Measurements from ENCODE around the gene ARHGEF26. TPM values are rescaled to one million over a fixed set of nuclear protein-coding genes. Genes with fewer than 3 reads are reported as not detected.

Gene ARHGEF26
- total RNA-seq, 1 experiment from 2014 or later: 7.2 TPM

DNA sequence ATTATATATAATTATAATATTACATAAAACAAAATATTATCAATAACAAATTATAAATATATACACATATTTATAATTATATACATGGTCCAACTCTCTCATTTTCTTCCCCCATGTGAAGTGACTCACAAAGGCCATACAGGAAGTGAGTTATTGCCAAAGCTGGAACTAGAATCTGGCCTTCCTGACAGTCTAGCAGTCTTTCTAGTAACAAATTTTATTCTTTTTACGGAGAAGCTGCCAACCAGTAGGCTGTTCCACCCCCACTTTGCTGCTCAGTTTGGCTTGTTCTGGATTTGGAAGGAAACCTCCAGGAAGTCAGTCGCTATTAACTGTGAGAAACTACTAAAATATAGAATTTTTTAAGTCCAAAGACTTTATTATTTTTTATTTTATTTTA is 123.5 kb downstream of the ARHGEF26 start:
- ATAC-seq: no peak
- intact Hi-C loops (cut with micrococcal nuclease): no loop called here

More for the DNA sequence above, 123.5 kb downstream of the ARHGEF26 start:
- DNase-seq (ENCODE audit: low read depth, low spot score): no peak
- POLR2A ChIA-PET: no interaction called here
- Histone ChIP-seq H2AFZ (ENCODE audit: low read depth, low read length, poor library complexity, severe bottlenecking) (no peak overlapping the region), H3K79me2 (ENCODE audit: insufficient read depth, low read length) (no peaks in the 10 kb centered on the region), H3K36me3 (ENCODE audit: control insufficient read depth in 1 of 2, insufficient read depth in 2 of 2, low read length in 2 of 2) (0 out of 4 replicates have a peak, but pooled peaks cover 0 to 3% of the 10 kb centered on the region in 2 experiments), H4K20me1 (ENCODE audit: insufficient read depth) (no peaks in the 10 kb centered on the region), H3K9ac (ENCODE audit: low read length) (no peak overlapping the region), H3K27ac (ENCODE audit: low read depth, low read length) (no peak overlapping the region), H3K4me1 (ENCODE audit: control insufficient read depth in 1 of 2, insufficient read depth in 2 of 2, low read length in 2 of 2) (peaks cover 0 to 15% of the 10 kb centered on the region in 2 experiments; a peak in 2 of 4 replicates), H3K4me2 (ENCODE audit: low read length) (no peak overlapping the region), H3K9me3 (ENCODE audit: control insufficient read depth in 1 of 2, insufficient read depth in 1 of 2, low read depth in 1 of 2, low read length in 2 of 2) (no peaks in the 10 kb centered on the region), H3K27me3 (ENCODE audit: insufficient read depth, low read length) (no peaks in the 10 kb centered on the region), H3K9me2 (ENCODE audit: insufficient read depth) (no peaks in the 10 kb centered on the region), H3K4me3 (replicated peaks in 1 of 2; ENCODE audit: low read depth in 1 of 2, low read length in 2 of 2) (no peak overlapping the region)
- no peak for TF ChIP-seq ELF1 (IDR thresholded peaks at IDR 0.05; ENCODE audit: borderline replicate concordance, low read depth)
- no peak for TF ChIP-seq FOSL1 (IDR thresholded peaks at IDR 0.05; ENCODE audit: low read depth)
- TF ChIP-seq ZNF274 (IDR thresholded peaks at IDR 0.05; ENCODE audit: low read depth, low read length): no peak
- no peak for TF ChIP-seq YY1 (IDR thresholded peaks at IDR 0.05; ENCODE audit: extremely low read depth, insufficient replicate concordance, low read depth, low read length)
- no peak for TF ChIP-seq EZH2 (IDR thresholded peaks at IDR 0.05)
- TF ChIP-seq, protein P1, sequence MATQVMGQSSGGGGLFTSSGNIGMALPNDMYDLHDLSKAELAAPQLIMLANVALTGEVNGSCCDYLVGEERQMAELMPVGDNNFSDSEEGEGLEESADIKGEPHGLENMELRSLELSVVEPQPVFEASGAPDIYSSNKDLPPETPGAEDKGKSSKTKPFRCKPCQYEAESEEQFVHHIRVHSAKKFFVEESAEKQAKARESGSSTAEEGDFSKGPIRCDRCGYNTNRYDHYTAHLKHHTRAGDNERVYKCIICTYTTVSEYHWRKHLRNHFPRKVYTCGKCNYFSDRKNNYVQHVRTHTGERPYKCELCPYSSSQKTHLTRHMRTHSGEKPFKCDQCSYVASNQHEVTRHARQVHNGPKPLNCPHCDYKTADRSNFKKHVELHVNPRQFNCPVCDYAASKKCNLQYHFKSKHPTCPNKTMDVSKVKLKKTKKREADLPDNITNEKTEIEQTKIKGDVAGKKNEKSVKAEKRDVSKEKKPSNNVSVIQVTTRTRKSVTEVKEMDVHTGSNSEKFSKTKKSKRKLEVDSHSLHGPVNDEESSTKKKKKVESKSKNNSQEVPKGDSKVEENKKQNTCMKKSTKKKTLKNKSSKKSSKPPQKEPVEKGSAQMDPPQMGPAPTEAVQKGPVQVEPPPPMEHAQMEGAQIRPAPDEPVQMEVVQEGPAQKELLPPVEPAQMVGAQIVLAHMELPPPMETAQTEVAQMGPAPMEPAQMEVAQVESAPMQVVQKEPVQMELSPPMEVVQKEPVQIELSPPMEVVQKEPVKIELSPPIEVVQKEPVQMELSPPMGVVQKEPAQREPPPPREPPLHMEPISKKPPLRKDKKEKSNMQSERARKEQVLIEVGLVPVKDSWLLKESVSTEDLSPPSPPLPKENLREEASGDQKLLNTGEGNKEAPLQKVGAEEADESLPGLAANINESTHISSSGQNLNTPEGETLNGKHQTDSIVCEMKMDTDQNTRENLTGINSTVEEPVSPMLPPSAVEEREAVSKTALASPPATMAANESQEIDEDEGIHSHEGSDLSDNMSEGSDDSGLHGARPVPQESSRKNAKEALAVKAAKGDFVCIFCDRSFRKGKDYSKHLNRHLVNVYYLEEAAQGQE (IDR thresholded peaks at IDR 0.05; ENCODE audit: low read depth): no peak
- TF ChIP-seq JUND (IDR thresholded peaks at IDR 0.05): no peak
- TF ChIP-seq POLR2AphosphoS5 (IDR thresholded peaks at IDR 0.05; ENCODE audit: low read depth, low read length): no peak
- TF ChIP-seq, protein P2, sequence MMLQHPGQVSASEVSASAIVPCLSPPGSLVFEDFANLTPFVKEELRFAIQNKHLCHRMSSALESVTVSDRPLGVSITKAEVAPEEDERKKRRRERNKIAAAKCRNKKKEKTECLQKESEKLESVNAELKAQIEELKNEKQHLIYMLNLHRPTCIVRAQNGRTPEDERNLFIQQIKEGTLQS (IDR thresholded peaks at IDR 0.05): no peak
- TF ChIP-seq TCF7L2 (IDR thresholded peaks at IDR 0.05; ENCODE audit: borderline replicate concordance, extremely low read depth, insufficient read depth, insufficient read length): no peak
- no peak for TF ChIP-seq CBX3 (IDR thresholded peaks at IDR 0.05; ENCODE audit: low read depth)
- no peak for TF ChIP-seq SP1 (IDR thresholded peaks at IDR 0.05; ENCODE audit: low read depth)
- no TSS peak for BruUV-seq (replicated peaks)
- CTCF ChIA-PET: interaction anchor here (1.4 kb wide), 1 partner anchor 9 kb away, joined by 3 read pairs; no protein-coding TSS in a partner anchor
- RAD21 ChIA-PET (ENCODE audit: low non-redundant PET in 1 of 2, low total read pairs in 2 of 2, uncharacterized antibody in 2 of 2, unreplicated experiment in 2 of 2): no interaction called here

Measured in HCT116 (cell line).